PFSK-1 (cell line): ENCODE results near the gene EME2.

Experiments
- FOXP2 ChIP-seq: optimal IDR thresholded peaks from 2 replicates; pipeline ENCODE3; 2011; ENCODE audit warnings: borderline replicate concordance, control low read depth, inconsistent platforms; ENCODE audit not compliant: insufficient read depth; ENCODE audit errors: extremely low read length, extremely low read depth
- POLR2AphosphoS5 ChIP-seq: IDR thresholded peaks from 2 replicates; pipeline ENCODE4 v1.6.1; 2012; ENCODE audit warnings: low read depth, mild to moderate bottlenecking, control low read depth, low read length, moderate library complexity
- TAF1 ChIP-seq: IDR thresholded peaks from 2 replicates; pipeline ENCODE4 v1.6.1; 2012; ENCODE audit warnings: low read length, control low read depth, borderline replicate concordance; ENCODE audit not compliant: insufficient read depth
- TF ChIP-seq, protein P1 (sequence below), 2 experiments: IDR thresholded peaks; 2 replicates each; pipeline versions ENCODE4 v1.6.1 to v1.8.0; 2011 to 2012; ENCODE audit warnings: low read depth in 2 of 2, low read length in 2 of 2, control low read depth in 1 of 2, inconsistent platforms in 1 of 2, mild to moderate bottlenecking in 1 of 2, moderate library complexity in 1 of 2; ENCODE audit not compliant: insufficient read depth in 1 of 2

- TF ChIP-seq, protein P1, sequence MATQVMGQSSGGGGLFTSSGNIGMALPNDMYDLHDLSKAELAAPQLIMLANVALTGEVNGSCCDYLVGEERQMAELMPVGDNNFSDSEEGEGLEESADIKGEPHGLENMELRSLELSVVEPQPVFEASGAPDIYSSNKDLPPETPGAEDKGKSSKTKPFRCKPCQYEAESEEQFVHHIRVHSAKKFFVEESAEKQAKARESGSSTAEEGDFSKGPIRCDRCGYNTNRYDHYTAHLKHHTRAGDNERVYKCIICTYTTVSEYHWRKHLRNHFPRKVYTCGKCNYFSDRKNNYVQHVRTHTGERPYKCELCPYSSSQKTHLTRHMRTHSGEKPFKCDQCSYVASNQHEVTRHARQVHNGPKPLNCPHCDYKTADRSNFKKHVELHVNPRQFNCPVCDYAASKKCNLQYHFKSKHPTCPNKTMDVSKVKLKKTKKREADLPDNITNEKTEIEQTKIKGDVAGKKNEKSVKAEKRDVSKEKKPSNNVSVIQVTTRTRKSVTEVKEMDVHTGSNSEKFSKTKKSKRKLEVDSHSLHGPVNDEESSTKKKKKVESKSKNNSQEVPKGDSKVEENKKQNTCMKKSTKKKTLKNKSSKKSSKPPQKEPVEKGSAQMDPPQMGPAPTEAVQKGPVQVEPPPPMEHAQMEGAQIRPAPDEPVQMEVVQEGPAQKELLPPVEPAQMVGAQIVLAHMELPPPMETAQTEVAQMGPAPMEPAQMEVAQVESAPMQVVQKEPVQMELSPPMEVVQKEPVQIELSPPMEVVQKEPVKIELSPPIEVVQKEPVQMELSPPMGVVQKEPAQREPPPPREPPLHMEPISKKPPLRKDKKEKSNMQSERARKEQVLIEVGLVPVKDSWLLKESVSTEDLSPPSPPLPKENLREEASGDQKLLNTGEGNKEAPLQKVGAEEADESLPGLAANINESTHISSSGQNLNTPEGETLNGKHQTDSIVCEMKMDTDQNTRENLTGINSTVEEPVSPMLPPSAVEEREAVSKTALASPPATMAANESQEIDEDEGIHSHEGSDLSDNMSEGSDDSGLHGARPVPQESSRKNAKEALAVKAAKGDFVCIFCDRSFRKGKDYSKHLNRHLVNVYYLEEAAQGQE (IDR thresholded peaks at IDR 0.05; ENCODE audit: insufficient read depth in 1 of 2, low read depth in 2 of 2, low read length in 2 of 2) = no peak
- no peak for TF ChIP-seq POLR2AphosphoS5
- TF ChIP-seq TAF1 = no peak
- no peak for TF ChIP-seq FOXP2
Measured at GRCh38 chr16:1768767-1769401, 3.7 kb upstream of the EME2 start.
